Lung (tissue), 12 donors: ENCODE data around the gene RCSD1. TPM values are rescaled to one million over a fixed set of nuclear protein-coding genes. Genes with fewer than 3 reads are reported as not detected.
"Not testable (repeated sequence)": the region's sequence is repeated elsewhere in the genome, so short reads cannot be mapped to it uniquely, and the experiment has no call there.

ENCODE experiments used
- ATAC-seq: fragments of 200-7000 bp; cut with Tn5 transposase; one replicate; pipeline ENCODE4 v1.9.1; 2020; ENCODE audit warnings: moderate number of reproducible peaks; ENCODE audit not compliant: insufficient read depth, low FRiP score
- DNase-seq, 3 donors: peaks; one replicate each; pipeline ENCODE4 v3.0.0-alpha.2; 2013 to 2017
- H3K27ac ChIP-seq, 2 donors: one replicate each; pipeline ENCODE4 v1.5.1; 2013; ENCODE audit warnings: mild to moderate bottlenecking in 2 of 2, moderate library complexity in 2 of 2, control low read depth in 1 of 2, inconsistent platforms in 1 of 2, low read depth in 1 of 2, low read length in 1 of 2
- H3K27me3 ChIP-seq, 3 donors: one replicate each; pipeline ENCODE4 v1.5.1; 2013; ENCODE audit warnings: low read length in 2 of 3; ENCODE audit not compliant: control insufficient read depth in 3 of 3, insufficient read depth in 3 of 3
- H3K36me3 ChIP-seq, 4 donors: one replicate each; pipeline ENCODE4 v1.5.1; 2013; ENCODE audit warnings: low read length in 4 of 4, mild to moderate bottlenecking in 1 of 4, moderate library complexity in 1 of 4; ENCODE audit not compliant: control insufficient read depth in 4 of 4, insufficient read depth in 4 of 4
- H3K4me1 ChIP-seq, 5 donors: one replicate each; pipeline ENCODE4 v1.5.1; 2013; ENCODE audit warnings: low read length in 5 of 5, mild to moderate bottlenecking in 2 of 5, moderate library complexity in 1 of 5; ENCODE audit not compliant: control insufficient read depth in 5 of 5, insufficient read depth in 5 of 5
- H3K4me3 ChIP-seq: one replicate; pipeline ENCODE4 v1.5.1; 2013; ENCODE audit warnings: mild to moderate bottlenecking, control low read depth, moderate library complexity
- H3K9ac ChIP-seq, 2 donors: one replicate each; pipeline ENCODE4 v1.5.1; 2013; ENCODE audit warnings: low read length in 2 of 2, control low read depth in 1 of 2; ENCODE audit not compliant: insufficient read depth in 1 of 2
- H3K9me3 ChIP-seq, 4 donors: one replicate each; pipeline ENCODE4 v1.5.1; 2013; ENCODE audit warnings: low read length in 3 of 4, mild to moderate bottlenecking in 1 of 4, moderate library complexity in 1 of 4; ENCODE audit not compliant: control insufficient read depth in 4 of 4, insufficient read depth in 3 of 4
- WGBS, 2 donors: extraction: QIAGEN DNeasy Blood & Tissue Kit; methylation state at CpG; one replicate each; pipeline ENCODE4 v1.1.7; 2013; 5-methylcytosine and 5-hydroxymethylcytosine counted together
- polyA plus RNA-seq, 2 donors: library from polyadenylated mRNA; stranded (reverse); fragments of 200-250 nt; gene quantifications; one replicate each; pipeline ENCODE4 v1.2.1, GENCODE V29; 2013
- total RNA-seq, 2 donors: library from RNA; depleted of rRNA in 1 of 2; stranded (reverse); fragments of >200 nt in 1 of 2; gene quantifications; one replicate each; pipeline ENCODE4 v1.2.1, GENCODE V29; 2014 to 2021
- TF ChIP-seq, protein P1 (sequence below): IDR thresholded peaks from 2 replicates; pipeline ENCODE4 v1.5.1; 2012; ENCODE audit warnings: mild to moderate bottlenecking; ENCODE audit errors: control extremely low read depth, extremely low read depth
- donor health status: control.
- donor health status: control.
- donor health status: Bipolar disorder and iron deficiency.
- donor health status: healthy.
- donor health status: DM: yes; HTN: yes; CAD: no.

The RCSD1 gene
- total and polyA plus RNA-seq, 4 donors, result 7.6 to 29.4 (median 23.8) TPM

DNA sequence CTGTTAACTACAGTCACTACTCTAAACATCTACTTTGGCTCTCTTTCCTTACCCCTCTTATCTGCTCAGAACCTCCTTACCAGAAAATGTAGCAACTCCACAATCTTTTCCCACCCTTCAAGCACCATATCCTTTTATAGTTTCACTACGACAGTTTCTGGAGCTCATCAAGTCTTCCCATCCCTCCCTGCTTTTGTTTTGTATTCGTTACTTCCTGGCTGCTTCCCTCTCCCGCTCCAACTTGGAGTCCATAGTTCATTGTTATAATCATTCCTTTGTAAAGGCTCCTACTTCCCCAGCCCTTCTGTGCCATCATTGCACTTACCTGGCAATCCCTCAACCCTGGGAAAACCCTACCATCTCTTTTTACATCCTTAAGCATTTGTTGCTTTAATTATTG, 109.7 kb downstream of the RCSD1 start:
- DNase-seq (no peak), ATAC-seq (no peak)
- Histone ChIP-seq H3K27me3 (no peaks in the 10 kb centered on the region), H3K36me3 (peaks cover 0 to 3% (median 1%) of the 10 kb centered on the region in 4 donors), H3K27ac (no peak overlapping the region), H3K9ac (no peak overlapping the region), H3K4me1 (peaks cover 0 to 16% (median 2%) of the 10 kb centered on the region in 5 donors), H3K9me3 (no peaks in the 10 kb centered on the region), H3K4me3 (no peak overlapping the region)
- TF ChIP-seq, protein P1, sequence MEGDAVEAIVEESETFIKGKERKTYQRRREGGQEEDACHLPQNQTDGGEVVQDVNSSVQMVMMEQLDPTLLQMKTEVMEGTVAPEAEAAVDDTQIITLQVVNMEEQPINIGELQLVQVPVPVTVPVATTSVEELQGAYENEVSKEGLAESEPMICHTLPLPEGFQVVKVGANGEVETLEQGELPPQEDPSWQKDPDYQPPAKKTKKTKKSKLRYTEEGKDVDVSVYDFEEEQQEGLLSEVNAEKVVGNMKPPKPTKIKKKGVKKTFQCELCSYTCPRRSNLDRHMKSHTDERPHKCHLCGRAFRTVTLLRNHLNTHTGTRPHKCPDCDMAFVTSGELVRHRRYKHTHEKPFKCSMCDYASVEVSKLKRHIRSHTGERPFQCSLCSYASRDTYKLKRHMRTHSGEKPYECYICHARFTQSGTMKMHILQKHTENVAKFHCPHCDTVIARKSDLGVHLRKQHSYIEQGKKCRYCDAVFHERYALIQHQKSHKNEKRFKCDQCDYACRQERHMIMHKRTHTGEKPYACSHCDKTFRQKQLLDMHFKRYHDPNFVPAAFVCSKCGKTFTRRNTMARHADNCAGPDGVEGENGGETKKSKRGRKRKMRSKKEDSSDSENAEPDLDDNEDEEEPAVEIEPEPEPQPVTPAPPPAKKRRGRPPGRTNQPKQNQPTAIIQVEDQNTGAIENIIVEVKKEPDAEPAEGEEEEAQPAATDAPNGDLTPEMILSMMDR, result no peak
- whole genome bisulfite sequencing, 2 donors, result 63 to 78% methylated on average over 3 of the region's 3 CpGs

DNA sequence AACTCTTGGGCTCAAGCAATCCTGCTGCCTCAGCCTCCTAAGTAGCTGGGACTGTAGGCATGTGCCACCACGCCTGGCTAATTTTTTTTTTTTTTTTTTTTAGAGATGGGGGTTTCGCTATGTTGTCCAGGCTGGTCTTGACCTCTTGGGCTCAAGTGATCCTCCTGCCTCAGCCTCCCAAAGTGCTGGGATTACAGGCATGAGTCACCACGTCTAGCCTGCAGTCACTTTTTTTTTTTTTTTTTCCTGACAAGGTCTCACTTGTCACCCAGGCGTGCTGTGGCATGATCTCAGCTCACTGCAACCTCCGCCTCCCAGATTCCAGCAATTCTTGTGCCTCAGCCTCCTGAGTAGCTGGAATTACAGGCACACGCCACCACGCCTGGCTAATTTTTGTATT, 111.1 kb downstream of the RCSD1 start:
- ATAC-seq, H3K9me3 ChIP-seq, H3K36me3 ChIP-seq, H3K4me3 ChIP-seq, H3K27ac ChIP-seq, H3K27me3 ChIP-seq, DNase-seq, H3K9ac ChIP-seq: not testable (repeated sequence)
- peaks cover 0 to 11% (median 2%) of the 10 kb centered on the region in 5 donors for H3K4me1 ChIP-seq
- 95 to 96% methylated on average over 7 of the region's 7 CpGs for WGBS, 2 donors

DNA sequence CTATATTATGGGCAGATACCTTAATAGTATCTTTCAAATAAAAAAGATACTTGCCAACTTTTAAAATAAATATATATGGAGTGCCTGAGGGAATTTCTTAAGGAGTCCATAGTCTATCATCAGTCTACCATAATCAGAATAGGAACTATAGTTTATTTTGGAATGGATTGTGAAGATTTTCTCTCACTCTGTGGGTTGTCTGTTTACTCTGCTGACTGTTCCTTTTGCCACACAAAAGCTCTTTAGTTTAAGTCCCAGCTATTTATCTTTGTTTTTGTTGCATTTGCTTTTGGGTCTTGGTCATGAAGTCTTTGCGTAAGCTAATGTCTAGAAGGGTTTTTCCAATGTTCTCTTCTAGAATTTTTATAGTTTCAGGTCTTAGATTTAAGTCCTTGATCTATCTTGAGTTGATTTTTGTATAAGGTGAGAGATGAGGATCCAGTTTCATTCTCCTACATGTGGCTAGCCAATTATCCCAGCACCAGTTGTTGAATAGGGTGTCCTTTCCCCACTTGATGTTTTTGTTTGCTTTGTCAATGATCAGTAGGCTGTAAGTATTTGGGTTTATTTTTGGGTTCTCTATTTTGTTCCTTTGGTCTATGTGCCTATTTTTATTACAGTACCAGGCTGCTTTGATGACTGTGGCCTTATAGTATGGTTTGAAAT, 112.5 kb downstream of the RCSD1 start:
- H3K4me3 ChIP-seq, DNase-seq, H3K9ac ChIP-seq, ATAC-seq, H3K27ac ChIP-seq, H3K36me3 ChIP-seq, H3K9me3 ChIP-seq, H3K27me3 ChIP-seq: not testable (repeated sequence)
- H3K4me1 ChIP-seq, result peaks cover 0 to 11% (median 0%) of the 10 kb centered on the region in 5 donors
- WGBS, 2 donors, result 90 to 97% methylated on average over 1 of the region's 1 CpG

DNA sequence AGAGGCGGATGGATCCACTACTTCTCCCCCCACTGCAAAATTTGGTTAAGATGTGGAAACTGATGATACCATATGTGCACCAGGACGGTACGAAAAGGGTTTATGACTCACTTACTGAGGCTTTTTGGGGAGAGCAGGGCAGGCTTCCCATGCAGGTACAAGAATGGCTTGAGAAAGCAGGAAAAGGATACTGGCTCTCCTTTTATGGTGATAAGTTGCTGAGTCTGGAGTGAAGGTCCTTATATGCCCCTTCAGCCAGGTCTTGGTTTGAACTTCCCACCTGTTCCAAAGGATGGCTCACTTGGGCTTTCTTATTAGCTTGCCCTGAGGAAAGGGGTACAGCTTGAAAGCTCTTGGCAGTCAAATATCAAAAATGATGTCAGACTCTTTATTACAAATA, 114.9 kb downstream of the RCSD1 start:
- no peaks in the 10 kb centered on the region for H3K9me3 ChIP-seq
- peaks cover 0 to 12% (median 0%) of the 10 kb centered on the region in 5 donors for H3K4me1 ChIP-seq
- ATAC-seq (no peak), DNase-seq (no peak)
- H3K36me3 ChIP-seq, result peaks cover 0 to 3% (median 0%) of the 10 kb centered on the region in 4 donors
- H3K27ac ChIP-seq, result no peak overlapping the region
- 90 to 96% methylated on average over 3 of the region's 3 CpGs for WGBS, 2 donors
- TF ChIP-seq, protein P1, result no peak
- no peak overlapping the region for H3K4me3 ChIP-seq
- H3K9ac ChIP-seq, result no peak overlapping the region
- no peaks in the 10 kb centered on the region for H3K27me3 ChIP-seq
